Caco-2 (cell line): Measurements from ENCODE around the gene CUL1. TPM values are rescaled to one million over a fixed set of nuclear protein-coding genes. Genes with fewer than 3 reads are reported as not detected.

Experiments
- BruUV-seq: library from RNA; stranded (reverse); fragments of 400-500 nt; replicated peaks from 2 replicates; lab custom pipeline; 2021; lab: Mats Ljungman, UMichigan
- CTCF ChIA-PET: fragments of 300-600 bp; sonication (Branson Sonifier 250); formaldehyde crosslinking; loops from one replicate; lab custom pipeline; 2022; ENCODE audit warnings: antibody characterized with exemption; lab: Charles Lee
- POLR2A ChIA-PET: fragments of 300-600 bp; sonication (Branson Sonifier 250); formaldehyde crosslinking; loops from one replicate; lab custom pipeline; 2022; ENCODE audit warnings: antibody characterized with exemption; lab: Charles Lee
- DNase-seq, 2 experiments: peaks; one replicate each; pipeline versions ENCODE4 v3.0.0 to v3.0.0-alpha.2; 2020 to 2022
- H3K27me3 ChIP-seq: replicated peaks from 2 replicates; pipeline ENCODE4 v1.6.0; 2011; ENCODE audit warnings: low read length; ENCODE audit not compliant: control insufficient read depth, insufficient read depth
- H3K36me3 ChIP-seq: 2 replicates; pipeline ENCODE4 v1.5.1; 2011; ENCODE audit warnings: low read length; ENCODE audit not compliant: control insufficient read depth, insufficient read depth
- H3K4me1 ChIP-seq: fragments of 250-450 bp; sonication (Bioruptor Pico); 2 replicates; pipeline ENCODE4 v1.5.1; 2020; ENCODE audit warnings: mild to moderate bottlenecking
- H3K4me3 ChIP-seq: 2 replicates; pipeline ENCODE4 v1.5.1; 2011; ENCODE audit warnings: low read depth, mild to moderate bottlenecking, control low read depth, low read length
- H3K9me3 ChIP-seq: fragments of 250-450 bp; sonication (Bioruptor Pico); 2 replicates; pipeline ENCODE4 v1.5.1; 2020; ENCODE audit warnings: mild to moderate bottlenecking, moderate library complexity
- H3K27ac Mint-ChIP-seq: one replicate; pipeline ENCODE4 v1.8.0; 2022; ENCODE audit warnings: mixed read lengths; ENCODE audit not compliant: unreplicated experiment
- H3K27me3 Mint-ChIP-seq: one replicate; pipeline ENCODE4 v1.8.0; 2022; ENCODE audit warnings: mixed read lengths; ENCODE audit not compliant: insufficient read depth, unreplicated experiment
- H3K36me3 Mint-ChIP-seq: one replicate; pipeline ENCODE4 v1.8.0; 2022; ENCODE audit warnings: mild to moderate bottlenecking, mixed read lengths; ENCODE audit not compliant: insufficient read depth, unreplicated experiment
- H3K4me1 Mint-ChIP-seq: one replicate; pipeline ENCODE4 v1.8.0; 2022; ENCODE audit warnings: low read depth, mixed read lengths; ENCODE audit not compliant: unreplicated experiment
- H3K4me3 Mint-ChIP-seq: one replicate; pipeline ENCODE4 v1.8.0; 2022; ENCODE audit warnings: mild to moderate bottlenecking, moderate library complexity, mixed read lengths; ENCODE audit not compliant: unreplicated experiment
- H3K9me3 Mint-ChIP-seq: one replicate; pipeline ENCODE4 v1.8.0; 2022; ENCODE audit warnings: mixed read lengths; ENCODE audit not compliant: unreplicated experiment
- intact Hi-C: fragments of 100-400 bp; cut with micrococcal nuclease; formaldehyde crosslinking; loops from one replicate; pipeline ENCODE4 v1.10.0; 2022; ENCODE audit not compliant: unreplicated experiment
- total RNA-seq: library from RNA; stranded (reverse); gene quantifications from 2 replicates; pipeline ENCODE4 v1.2.3, GENCODE V29; 2022
- TF ChIP-seq, protein P1 (sequence below), 2 experiments: fragments of 200-600 bp in 1 of 2; IDR thresholded peaks; 1 replicate in 1 of 2; 2 replicates in 1 of 2; pipeline versions ENCODE4 v1.5.1 to v1.8.0; 2011 to 2022; ENCODE audit warnings: antibody characterized with exemption in 1 of 2, control low read depth in 1 of 2, inconsistent platforms in 1 of 2, low read depth in 1 of 2, low read length in 1 of 2, mild to moderate bottlenecking in 1 of 2, moderate library complexity in 1 of 2; ENCODE audit not compliant: insufficient read depth in 1 of 2, severe bottlenecking in 1 of 2, unreplicated experiment in 1 of 2

The CUL1 gene
- total RNA-seq, 1 experiment from 2014 or later: 71.9 TPM

DNA sequence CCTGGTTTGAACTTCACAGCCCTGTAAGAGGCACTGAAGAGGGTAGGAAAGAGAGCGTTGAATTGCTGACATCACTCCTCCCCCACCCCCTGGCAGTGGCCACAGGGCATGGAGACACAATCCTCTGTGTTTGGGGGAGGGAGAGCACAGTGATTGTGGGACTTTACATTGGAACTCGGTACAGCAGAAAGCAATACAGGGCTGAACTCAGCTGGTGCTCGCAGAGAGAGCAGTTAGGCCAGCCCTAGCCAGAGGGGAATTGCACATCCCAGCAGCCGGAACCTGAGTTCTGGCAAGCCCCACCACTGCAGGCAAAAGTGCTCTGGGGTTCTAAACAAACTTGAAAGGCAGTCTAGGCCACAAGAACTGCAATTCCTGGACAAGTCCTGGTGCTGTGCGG, 24.0 kb upstream of the CUL1 start:
- TF ChIP-seq, protein P1, sequence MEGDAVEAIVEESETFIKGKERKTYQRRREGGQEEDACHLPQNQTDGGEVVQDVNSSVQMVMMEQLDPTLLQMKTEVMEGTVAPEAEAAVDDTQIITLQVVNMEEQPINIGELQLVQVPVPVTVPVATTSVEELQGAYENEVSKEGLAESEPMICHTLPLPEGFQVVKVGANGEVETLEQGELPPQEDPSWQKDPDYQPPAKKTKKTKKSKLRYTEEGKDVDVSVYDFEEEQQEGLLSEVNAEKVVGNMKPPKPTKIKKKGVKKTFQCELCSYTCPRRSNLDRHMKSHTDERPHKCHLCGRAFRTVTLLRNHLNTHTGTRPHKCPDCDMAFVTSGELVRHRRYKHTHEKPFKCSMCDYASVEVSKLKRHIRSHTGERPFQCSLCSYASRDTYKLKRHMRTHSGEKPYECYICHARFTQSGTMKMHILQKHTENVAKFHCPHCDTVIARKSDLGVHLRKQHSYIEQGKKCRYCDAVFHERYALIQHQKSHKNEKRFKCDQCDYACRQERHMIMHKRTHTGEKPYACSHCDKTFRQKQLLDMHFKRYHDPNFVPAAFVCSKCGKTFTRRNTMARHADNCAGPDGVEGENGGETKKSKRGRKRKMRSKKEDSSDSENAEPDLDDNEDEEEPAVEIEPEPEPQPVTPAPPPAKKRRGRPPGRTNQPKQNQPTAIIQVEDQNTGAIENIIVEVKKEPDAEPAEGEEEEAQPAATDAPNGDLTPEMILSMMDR (IDR thresholded peaks at IDR 0.05; ENCODE audit: insufficient read depth in 1 of 2, low read depth in 1 of 2, low read length in 1 of 2, severe bottlenecking in 1 of 2, unreplicated experiment in 1 of 2): no peak
- intact Hi-C loops: no loop called here
- CTCF ChIA-PET: no interaction called here
- POLR2A ChIA-PET: no interaction called here
- H3K9me3 ChIP-seq: peaks cover 3% of the 10 kb centered on the region; the same call in 1 of the 2 replicates
- H3K9me3 Mint-ChIP-seq: no peaks in the 10 kb centered on the region
- no peak overlapping the region for H3K4me3 ChIP-seq
- DNase-seq: no peak
- no peaks in the 10 kb centered on the region for H3K4me1 ChIP-seq
- BruUV-seq: no TSS peak
- H3K4me1 Mint-ChIP-seq: no peaks in the 10 kb centered on the region
- H3K27ac Mint-ChIP-seq: no peak overlapping the region
- no peaks in the 10 kb centered on the region for H3K36me3 Mint-ChIP-seq
- peaks cover 5% of the 10 kb centered on the region for H3K27me3 Mint-ChIP-seq
- no peaks in the 10 kb centered on the region for H3K36me3 ChIP-seq
- no peaks in the 10 kb centered on the region for H3K27me3 ChIP-seq
- H3K4me3 Mint-ChIP-seq: no peak overlapping the region

DNA sequence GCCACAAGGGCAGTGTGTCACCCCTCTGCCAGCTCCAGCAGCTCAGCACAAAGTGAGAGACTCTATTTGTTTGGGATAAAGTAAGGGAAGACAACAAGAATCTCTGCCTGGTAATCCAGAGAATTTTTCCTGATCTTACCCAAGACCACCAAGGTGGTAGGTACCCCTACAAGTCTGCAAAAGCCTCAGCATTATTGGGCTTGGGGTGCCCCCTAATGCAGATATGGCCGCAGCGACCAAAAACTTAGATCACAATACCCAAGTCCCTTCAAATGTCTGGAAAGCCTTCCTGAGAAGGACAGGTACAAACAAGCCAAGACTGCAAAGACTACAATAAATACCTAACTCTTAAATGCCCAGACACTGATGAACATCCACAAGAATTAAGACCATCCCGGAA, 22.4 kb upstream of the CUL1 start:
- TF ChIP-seq, protein P1 (IDR thresholded peaks at IDR 0.05; ENCODE audit: insufficient read depth in 1 of 2, low read depth in 1 of 2, low read length in 1 of 2, severe bottlenecking in 1 of 2, unreplicated experiment in 1 of 2): no peak
- no peak overlapping the region for H3K4me3 Mint-ChIP-seq
- intact Hi-C loops: no loop called here

DNA sequence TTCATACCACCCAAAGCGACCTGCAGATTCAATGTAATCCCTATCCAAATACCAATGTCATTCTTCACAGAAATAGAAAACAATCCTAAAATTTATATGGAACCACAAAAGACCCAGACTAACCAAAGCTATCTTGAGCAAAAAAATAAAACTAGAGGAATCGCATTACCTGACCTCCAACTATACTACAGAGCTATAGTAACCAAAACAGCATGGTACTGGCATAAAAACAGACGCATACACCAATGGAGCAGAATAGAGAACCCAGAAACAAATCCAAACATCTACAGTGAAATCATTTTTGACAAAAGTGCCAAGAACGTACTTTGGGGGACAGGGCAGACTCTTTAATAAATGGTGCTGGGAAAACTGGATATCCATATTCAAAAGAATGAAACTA, 16.9 kb upstream of the CUL1 start:
- H3K4me3 Mint-ChIP-seq: no peak overlapping the region
- TF ChIP-seq, protein P1 (IDR thresholded peaks at IDR 0.05; ENCODE audit: insufficient read depth in 1 of 2, low read depth in 1 of 2, low read length in 1 of 2, severe bottlenecking in 1 of 2, unreplicated experiment in 1 of 2): no peak
- no peak overlapping the region for H3K27ac Mint-ChIP-seq
- peaks cover 3% of the 10 kb centered on the region for H3K27me3 Mint-ChIP-seq
- CTCF ChIA-PET: no interaction called here
- POLR2A ChIA-PET: no interaction called here
- no peak for DNase-seq
- H3K4me1 Mint-ChIP-seq: no peaks in the 10 kb centered on the region
- H3K4me3 ChIP-seq: no peak overlapping the region
- peaks cover 27% of the 10 kb centered on the region for H3K9me3 Mint-ChIP-seq
- intact Hi-C loops: no loop called here
- no peaks in the 10 kb centered on the region for H3K36me3 Mint-ChIP-seq
- H3K27me3 ChIP-seq: no peaks in the 10 kb centered on the region
- no peaks in the 10 kb centered on the region for H3K4me1 ChIP-seq
- BruUV-seq: no TSS peak
- H3K36me3 ChIP-seq: no peaks in the 10 kb centered on the region
- H3K9me3 ChIP-seq: no peaks in the 10 kb centered on the region; the same call in 1 of the 2 replicates

More for the DNA sequence above, 22.4 kb upstream of the CUL1 start:
- DNase-seq: no peak
- H3K36me3 ChIP-seq: no peaks in the 10 kb centered on the region
- H3K9me3 ChIP-seq: peaks cover 3% of the 10 kb centered on the region
- no peaks in the 10 kb centered on the region for H3K27me3 ChIP-seq
- H3K4me3 ChIP-seq: no peak overlapping the region
- Mint-ChIP-seq H3K27ac (no peak overlapping the region), H3K4me1 (no peaks in the 10 kb centered on the region), H3K36me3 (no peaks in the 10 kb centered on the region), H3K9me3 (peaks cover 6% of the 10 kb centered on the region), H3K27me3 (peaks cover 3% of the 10 kb centered on the region)
- ChIA-PET POLR2A (no interaction called here), CTCF (no interaction called here)
- H3K4me1 ChIP-seq: no peaks in the 10 kb centered on the region
- no TSS peak for BruUV-seq
